GM18519 (cell line): Measurements from ENCODE around the gene LEUTX.

Source experiments
- ATAC-seq: cut with Tn5 transposase; IDR thresholded peaks from one replicate; pipeline ENCODE4 v1.9.1; 2021; ENCODE audit warnings: mild to moderate bottlenecking, moderate library complexity; ENCODE audit not compliant: unreplicated experiment, low FRiP score

Gene LEUTX

DNA sequence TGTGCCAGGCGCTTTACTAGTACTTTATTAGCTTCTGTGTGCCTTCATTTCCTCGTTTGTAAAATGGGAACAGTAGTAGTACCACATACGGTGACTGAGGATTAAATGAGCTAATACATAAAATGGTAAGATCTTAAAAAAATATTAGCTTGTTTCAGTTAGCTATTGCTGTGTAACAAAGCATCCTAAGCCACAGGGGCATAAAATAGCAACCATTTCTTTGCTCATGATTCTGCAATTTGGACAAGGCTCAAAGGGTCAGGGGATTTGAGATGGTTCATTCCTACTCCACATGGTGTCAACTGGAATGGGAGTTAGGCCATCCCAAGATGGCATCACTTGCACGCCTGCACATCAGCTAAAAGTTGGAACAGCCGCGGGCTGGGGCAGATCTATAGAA lies 42.0 kb downstream of the LEUTX start:
- ATAC-seq = no peak

DNA sequence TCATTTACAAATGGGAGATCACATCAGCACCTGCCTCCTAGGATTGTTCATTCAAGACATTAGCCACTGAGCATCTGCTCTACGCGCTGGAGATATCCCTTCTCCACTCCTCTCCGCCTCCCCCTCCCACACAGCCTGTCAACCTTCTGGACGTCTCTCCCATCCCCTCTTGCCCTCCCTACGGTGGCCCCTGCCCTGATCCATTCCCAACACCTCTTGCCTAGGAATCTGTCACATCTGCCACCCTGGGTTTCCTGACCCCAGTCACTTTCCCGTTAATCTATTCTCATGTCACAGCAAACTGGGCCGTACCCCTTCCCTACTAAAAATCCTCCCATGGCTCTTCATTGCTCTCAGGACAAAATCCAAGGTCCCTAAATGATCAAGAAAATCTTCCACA lies 45.0 kb downstream of the LEUTX start:
- no peak for ATAC-seq

DNA sequence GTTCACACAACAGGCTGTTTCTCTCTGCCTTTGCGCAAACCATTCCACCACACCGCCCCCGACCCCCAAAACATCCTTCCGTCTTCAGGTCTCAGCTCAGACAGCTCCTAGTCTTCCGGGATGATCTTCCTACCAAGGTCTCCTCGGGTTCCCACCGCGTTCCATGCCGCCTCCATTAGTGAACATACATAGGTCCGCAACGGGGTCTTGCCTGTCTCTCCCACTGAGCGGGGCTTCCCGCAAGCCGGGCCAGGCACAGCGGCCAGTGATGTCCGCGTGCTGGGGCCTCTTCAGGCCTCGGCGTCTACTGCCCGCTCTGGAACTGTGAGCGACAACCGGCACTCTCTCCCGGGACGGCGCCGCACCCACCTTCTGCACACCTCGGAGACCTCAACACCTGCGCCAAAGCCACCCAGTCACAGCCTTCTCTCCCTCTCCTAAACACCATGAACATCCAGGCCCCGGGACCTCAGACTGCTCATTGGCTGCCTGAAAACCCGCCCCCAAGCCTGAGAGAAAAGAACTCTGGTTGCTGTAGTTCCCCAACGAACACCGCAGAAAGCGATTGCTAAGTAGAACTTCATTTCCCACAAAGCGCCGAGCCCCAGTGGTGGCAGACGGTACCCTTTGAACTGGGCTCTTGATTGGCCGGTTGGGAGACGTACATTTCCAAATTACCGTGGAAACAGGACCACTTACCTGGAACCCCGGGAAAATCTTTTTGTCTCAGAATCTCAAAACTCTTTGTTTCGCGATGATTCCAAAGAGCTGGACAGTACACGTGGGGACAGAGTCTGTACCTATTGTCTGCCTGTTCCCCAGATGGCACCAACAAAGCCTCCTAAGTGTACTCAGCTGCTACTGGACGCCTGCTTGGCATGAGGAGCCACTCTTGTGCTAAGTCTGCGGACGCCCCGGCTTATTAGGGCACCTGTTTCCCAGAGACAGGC lies 45.8 kb downstream of the LEUTX start:
- ATAC-seq = no peak

DNA sequence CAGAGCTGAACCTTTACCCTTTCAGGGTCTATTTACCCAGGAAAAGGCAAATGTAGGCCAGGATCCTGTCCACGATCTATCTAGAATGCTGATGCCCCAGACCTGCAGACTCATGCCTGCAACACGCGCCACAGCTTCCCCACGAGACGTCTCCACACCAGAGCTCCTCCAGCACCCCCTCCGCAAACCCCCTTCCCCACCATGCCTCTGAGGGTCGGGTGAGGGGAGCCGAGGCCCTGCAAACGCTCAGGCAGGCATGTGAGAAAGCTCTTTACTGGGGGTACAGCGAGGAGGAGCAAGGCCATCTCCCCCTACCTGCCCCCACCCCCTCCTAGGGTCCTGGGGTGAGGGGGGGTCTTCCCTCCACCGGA lies 46.4 kb downstream of the LEUTX start:
- ATAC-seq = no peak

DNA sequence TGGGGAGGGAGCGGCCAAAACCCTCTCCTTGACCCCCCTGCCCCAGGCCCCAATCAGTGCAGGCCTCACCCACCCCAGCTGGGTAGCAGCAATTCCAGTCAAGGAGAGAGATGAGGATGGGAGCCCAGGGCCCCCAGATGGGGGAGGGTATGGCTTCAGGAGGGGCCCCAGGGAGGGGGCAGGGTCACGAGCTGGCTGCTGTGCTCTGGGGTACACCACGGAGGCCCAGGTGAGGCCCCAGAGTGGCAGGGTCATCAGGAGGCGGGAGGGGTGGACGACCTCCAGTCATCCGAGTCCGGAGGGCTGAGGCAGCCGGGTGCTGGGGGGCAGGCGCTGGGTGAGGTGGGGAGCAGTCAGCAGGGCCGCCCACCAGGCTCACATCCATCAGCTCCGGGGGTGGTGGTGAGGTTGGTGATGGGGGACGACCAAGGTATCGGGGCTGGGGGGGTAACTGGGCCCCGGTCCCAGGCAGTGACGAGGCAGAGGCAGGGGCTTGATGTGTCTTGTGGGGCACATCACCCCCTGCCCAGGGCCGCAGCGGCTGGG lies 47.0 kb downstream of the LEUTX start:
- no peak for ATAC-seq

DNA sequence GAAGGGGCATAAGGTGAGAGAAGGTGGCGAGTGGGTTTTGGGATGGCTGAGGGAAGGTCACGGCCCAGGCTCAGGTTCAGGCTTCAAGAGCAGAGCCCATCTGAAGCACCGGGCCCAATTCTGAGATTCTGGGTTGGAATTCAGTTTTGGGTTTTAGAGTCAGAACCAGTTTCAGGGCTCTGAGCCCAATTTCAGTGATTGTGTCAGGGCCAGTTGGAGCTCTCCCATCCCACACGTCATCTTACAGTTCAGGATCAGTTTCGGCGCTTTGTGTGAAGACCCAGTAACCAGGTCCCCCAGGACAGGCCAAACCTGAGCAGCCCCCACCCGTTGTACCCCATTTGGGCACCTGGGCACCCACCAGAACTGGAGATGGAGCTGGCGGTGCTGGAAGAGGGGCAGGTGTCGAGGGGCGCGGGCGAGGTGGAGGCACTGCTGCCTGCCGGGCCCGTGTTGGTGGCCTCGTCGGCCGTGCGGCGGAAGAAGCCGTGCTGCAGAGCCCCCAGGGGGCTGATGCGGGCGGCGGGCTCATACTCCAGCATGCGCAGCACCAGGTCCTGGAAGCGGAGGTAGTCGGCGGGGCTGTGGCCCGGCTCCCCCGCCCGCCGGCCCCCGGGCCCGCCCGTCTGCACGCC lies 47.8 kb downstream of the LEUTX start:
- ATAC-seq = no peak

DNA sequence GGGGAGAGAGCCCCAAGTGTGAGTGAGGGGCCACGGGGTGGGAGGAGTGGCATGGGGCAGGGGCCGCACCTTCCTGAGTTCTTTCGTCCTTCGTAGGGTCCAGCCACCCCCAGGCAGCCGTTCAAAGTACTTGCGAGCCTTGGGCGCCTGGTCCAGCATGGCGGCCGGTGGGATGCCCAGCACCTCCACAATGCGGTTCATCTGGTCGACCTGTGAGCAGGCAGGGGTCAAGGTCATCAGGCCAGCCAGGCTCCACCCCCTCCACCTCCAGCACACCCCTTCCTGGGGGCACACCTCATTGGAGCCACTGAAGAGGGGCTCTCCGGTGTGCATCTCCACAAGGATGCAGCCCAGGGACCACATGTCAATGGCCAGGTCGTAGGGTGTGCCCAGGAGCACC lies 48.6 kb downstream of the LEUTX start:
- ATAC-seq = no peak

DNA sequence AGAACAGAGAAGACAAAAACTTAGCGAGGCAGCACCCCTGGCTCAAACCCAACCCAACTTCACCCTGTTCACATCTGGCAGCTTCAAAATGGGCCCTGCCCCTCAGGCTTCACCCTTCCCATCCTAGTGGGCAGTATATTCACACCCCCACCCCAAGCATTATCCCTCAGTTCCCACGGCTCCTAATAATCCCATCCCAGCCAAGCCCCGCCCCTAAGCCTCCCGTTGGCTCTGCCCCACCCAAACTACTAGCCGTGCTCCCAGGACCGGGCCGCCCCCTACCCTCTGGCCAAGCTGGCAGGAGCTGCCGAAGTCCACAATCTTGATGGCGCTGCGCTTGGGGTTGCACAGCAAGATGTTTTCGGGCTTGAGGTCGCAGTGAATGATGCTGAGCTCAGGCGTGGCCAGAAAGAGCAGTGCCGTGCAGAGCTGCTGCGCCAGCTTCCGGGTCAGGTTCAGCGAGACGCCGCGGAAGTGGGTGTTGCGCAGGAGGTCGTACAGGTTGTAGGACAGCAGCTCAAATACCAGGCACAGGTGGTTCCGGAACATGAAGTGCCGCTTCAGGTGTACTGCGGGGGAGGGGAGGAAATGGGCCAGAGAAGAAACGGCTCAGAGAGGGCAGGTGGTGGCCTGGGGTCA lies 49.5 kb downstream of the LEUTX start:
- no peak for ATAC-seq

DNA sequence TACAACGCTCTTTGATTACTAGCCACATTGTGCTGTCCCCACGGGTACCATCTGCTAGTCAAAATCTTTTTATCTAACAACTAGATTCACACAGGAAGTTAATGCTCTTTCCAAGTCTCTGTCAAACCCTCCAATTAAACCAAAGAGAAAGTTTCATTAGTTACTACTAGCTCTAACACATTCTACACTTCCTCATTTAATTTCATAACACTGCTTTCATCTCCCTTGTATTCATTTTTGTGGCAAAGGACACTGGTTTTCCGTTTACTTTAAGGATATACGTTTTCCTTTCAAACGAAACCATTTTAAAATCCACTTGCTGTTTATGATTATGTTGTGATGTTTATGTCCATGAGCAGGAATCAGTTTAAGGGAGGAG lies 50.0 kb downstream of the LEUTX start:
- no peak for ATAC-seq

DNA sequence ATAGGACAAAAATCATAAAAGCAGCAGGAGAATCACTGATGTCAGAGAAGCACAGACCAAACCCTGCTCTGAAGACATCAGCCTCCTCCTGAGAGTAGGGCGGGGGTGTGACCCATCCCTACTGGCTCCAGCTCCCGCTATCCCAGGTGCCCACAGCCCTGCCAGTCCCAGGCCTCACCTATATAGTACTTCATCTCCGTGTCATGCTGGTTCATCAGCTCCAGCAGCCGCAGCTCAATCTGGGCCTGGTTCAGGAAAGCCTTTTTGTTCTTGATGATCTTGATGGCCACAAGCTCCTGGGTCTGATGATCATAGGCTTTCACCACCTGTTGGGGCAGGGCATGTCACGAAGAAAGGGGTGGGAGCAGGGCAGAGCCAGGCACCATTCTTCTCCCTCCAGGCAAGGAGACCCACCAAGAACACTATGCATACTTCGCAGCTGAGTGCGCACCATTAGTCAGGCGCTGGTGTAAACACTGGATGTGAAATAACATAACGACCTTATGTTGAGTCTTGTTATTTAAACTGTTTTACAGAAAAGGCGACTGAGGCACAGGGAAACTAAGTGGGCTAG lies 51.1 kb downstream of the LEUTX start:
- ATAC-seq = no peak

DNA sequence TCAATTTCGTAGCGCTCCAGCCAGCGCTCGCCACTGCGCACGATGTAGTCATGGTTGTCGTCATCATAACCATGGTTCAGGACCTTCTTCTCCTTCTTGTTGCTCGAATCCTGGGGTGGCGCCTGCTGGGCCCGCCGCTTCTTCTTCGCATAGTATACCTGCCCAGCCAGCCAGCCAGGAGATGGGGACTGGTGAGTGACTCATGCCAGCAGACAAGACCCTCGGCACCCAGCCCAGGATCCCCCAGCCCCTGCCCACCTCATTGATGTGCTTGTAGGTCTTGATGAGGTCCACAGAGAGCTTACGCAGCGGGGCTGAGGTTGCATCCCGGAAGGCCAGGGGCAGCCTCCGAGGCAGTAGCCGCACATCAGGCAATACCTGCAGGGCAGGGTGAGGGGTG lies 51.8 kb downstream of the LEUTX start:
- no peak for ATAC-seq

DNA sequence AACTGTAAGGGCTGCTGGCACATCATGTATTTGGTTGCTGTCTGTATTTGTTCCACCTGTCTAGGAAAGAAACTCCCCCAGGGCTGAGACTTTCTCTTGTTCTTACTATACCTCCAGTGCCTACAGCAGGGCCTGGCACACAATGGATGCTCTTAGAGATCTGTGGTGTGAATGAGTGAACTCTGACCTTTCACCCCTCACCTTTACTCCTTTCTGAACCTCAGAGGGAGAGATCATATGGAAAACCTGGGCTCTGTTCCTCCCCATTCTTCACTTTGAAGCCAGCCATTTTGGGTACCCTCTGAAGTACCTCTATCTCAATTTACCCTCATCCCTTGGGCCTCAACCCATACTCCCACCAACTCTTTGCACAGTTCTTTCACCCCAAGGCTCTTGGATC lies 52.2 kb downstream of the LEUTX start:
- no peak for ATAC-seq

DNA sequence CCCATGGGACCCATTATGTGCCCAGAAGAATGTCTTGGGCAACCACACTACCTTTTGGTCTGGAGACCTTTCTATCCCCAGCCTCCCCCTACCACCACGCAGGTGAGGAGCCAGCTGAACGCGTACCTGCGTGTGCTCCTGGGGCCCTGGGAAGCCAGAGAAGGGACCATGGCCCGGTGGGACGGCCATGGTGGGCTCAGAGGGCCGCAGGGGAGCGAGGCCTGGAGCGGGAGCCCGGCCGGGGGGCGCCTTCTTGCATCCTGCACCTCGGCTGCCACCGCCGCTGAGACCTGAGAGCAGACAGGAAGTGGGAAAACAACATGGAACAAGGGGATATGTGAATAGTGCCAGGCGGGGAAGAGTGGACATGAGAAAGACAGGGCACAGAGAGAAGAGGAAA lies 53.0 kb downstream of the LEUTX start:
- no peak for ATAC-seq

DNA sequence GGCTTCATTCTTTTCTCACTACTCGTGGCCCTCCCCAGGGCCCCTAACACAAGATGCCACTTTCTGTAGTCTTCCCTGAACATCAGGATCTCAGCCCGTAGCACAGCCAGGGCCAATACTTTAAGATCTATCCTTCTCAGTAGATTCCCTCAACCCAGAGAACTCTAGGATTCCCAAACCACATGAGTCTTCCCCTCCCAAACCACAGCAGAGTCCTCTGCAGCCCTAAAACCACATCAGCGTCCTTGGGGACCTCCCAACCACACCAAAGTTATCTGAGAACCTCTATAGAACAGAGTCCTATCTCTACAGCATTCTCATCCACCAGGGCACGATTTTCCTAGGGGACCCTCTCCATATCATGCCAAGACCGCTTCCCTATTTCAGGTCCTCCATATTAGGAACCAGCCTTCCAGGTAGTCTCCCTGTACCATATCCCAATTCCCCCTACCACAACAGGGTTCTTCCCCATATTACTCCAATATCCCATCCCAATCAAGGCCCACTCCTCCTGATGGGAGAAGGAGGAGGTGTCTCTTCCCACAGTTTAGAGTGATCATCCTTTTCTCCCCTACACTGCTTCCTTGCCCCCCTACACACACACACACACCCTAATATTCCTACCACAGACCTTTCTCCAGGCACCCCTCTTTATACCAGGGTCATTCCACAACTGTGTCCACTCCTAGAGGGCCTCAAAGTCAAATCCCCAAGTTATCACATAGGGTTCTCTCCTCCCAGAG lies 53.9 kb downstream of the LEUTX start:
- no peak for ATAC-seq

DNA sequence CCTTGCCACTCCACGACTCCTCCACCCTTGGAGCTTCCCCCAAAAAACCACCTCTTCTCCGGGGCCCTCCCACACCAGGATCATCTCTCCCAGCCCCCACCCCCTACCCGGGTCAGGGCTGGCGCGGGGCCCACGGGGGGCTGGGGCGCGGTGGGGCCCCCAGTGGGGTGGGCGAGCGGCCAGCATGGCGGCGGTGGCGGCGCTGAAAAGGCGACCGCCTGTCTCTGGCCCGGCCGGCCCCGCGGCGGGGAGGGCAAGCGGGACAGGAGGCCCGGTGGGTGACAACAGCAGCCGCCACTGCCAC lies 54.5 kb downstream of the LEUTX start:
- no peak for ATAC-seq

DNA sequence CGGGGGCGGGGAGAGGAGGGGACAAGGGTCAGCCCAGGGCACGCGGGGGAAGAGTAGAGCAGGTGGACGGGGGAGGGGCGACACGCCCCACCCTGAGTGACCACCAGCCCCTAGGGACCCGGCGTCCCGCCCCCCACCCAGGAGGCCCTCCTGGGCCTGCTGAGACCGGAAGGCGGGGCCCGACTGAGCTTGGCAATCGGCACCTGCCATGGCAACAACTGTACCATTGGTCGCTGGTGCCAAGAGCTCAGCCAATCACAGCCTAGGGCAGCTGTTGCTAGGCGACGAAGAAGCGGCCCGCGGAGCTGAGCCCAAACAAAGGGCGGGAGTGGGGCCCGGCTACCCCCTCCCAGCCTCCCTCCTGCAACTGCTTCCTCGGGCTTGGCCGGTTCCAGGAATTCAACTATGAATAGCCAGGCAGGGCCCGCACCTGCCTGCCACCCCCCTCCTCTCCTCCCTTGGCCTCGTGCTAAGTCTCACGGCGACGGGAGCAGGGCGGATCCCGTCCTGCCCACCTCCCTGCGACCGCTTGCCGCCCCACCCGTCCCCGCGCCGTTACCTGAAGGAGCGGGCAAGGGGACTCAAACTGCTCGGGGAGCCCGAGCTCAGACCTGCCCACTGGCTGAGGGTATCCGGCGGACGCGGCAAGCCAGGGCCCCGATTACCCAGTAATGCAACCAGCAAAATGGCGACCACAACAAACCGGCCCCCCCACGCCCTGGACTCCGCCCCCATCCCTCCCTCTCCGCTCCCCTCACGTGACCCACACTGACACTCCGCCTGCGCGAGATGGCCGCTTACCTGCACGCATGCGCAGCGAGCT lies 55.0 kb downstream of the LEUTX start, which contains the start of gene DYRK1B:
Gene DYRK1B (minus strand): TSS at position 699 of the 823 bp plus-strand sequence. CDS start 2,295 bp downstream, outside the sequence.
- ATAC-seq = peak; percentile 63

DNA sequence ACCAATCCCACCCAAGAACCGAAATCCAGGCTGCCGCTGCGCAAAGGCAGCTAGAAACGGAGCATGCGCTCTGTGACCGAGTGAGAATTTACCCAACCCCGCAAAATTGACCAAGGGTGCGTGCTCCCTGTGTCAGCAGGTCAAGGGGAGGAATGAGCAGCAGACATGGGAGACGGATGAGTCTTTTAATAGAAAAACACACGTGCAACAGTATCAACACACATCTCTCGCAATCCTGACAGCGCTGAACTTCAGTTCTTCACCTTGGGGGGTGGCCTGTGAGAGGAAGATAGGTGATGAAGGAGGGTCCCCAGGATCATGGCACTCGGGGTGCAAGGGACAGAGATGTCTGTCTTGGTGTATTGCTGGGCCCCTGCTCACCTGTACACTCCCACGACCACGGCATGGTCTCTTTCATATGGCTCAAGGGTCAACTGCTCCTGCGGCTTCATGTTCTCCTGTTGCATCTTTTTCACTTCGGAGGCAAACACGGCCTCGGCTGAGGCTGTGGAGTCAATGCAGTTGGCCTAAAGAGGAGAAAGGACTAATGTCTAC lies 55.7 kb downstream of the LEUTX start:
- peak; percentile 40 for ATAC-seq
